HepG2 (cell line): ENCODE measurements around the gene ZBTB43. TPM values are rescaled to one million over a fixed set of nuclear protein-coding genes. Genes with fewer than 3 reads are reported as not detected.

Experiments used
- ATF7-NPFF ChIP-seq: sonication (generic); formaldehyde crosslinking; IDR thresholded peaks from 2 replicates; pipeline ENCODE4 v1.8.1; 2023; ENCODE audit warnings: mild to moderate bottlenecking, low read depth, missing genetic modification reagents, moderate library complexity
- HMG20A ChIP-seq: IDR thresholded peaks from 2 replicates; pipeline ENCODE4 v1.6.1; 2016; ENCODE audit warnings: borderline replicate concordance
- HOXA7 ChIP-seq: sonication (generic); formaldehyde crosslinking; IDR thresholded peaks from 2 replicates; pipeline ENCODE4 v1.8.1; 2022; ENCODE audit warnings: mild to moderate bottlenecking, missing genetic modification reagents, moderate library complexity
- JARID2 ChIP-seq: sonication (generic); formaldehyde crosslinking; IDR thresholded peaks from 2 replicates; pipeline ENCODE4 v1.8.1; 2023; ENCODE audit warnings: missing genetic modification reagents, inconsistent platforms; ENCODE audit not compliant: insufficient replicate concordance
- KAT8 ChIP-seq: IDR thresholded peaks from 2 replicates; pipeline ENCODE4 v1.6.1; 2016; ENCODE audit warnings: missing genetic modification reagents, missing compliant biosample characterization
- MEIS1 ChIP-seq: sonication (generic); formaldehyde crosslinking; IDR thresholded peaks from 2 replicates; pipeline ENCODE4 v1.9.0; 2021; ENCODE audit warnings: mild to moderate bottlenecking, missing genetic modification reagents, moderate library complexity, borderline replicate concordance
- NFATC3 ChIP-seq: sonication (generic); formaldehyde crosslinking; IDR thresholded peaks from 2 replicates; pipeline ENCODE4 v1.5.1; 2020; ENCODE audit warnings: mild to moderate bottlenecking, missing genetic modification reagents
- PAF1 ChIP-seq: IDR thresholded peaks from 2 replicates; pipeline ENCODE4 v1.6.1; 2016; ENCODE audit warnings: missing genetic modification reagents, missing compliant biosample characterization
- PRMT3 ChIP-seq: sonication (generic); formaldehyde crosslinking; IDR thresholded peaks from 2 replicates; pipeline ENCODE4 v1.8.1; 2022; ENCODE audit warnings: low read depth, mild to moderate bottlenecking, moderate library complexity, missing genetic modification reagents, borderline replicate concordance
- REXO4 ChIP-seq: sonication (generic); formaldehyde crosslinking; IDR thresholded peaks from 2 replicates; pipeline ENCODE4 v1.8.0; 2022; ENCODE audit warnings: missing genetic modification reagents, mild to moderate bottlenecking, borderline replicate concordance
- RFX3 ChIP-seq: IDR thresholded peaks from 2 replicates; pipeline ENCODE4 v1.6.1; 2016; ENCODE audit warnings: missing biosample characterization, missing genetic modification reagents
- SIN3B ChIP-seq: fragments of 150-350 bp; IDR thresholded peaks from 2 replicates; pipeline ENCODE4 v1.6.1; 2014; ENCODE audit warnings: low read length
- SIX4 ChIP-seq: sonication (generic); formaldehyde crosslinking; IDR thresholded peaks from 2 replicates; pipeline ENCODE4 v1.4.0; 2020; ENCODE audit warnings: missing genetic modification reagents
- STAG1 ChIP-seq: sonication (generic); formaldehyde crosslinking; IDR thresholded peaks from 2 replicates; pipeline ENCODE4 v1.4.0; 2020; ENCODE audit warnings: missing genetic modification reagents
- ZKSCAN5 ChIP-seq: sonication (generic); formaldehyde crosslinking; IDR thresholded peaks from 2 replicates; pipeline ENCODE4 v1.5.1; 2020; ENCODE audit warnings: mild to moderate bottlenecking, missing genetic modification reagents
- ZNF12 ChIP-seq: sonication (generic); formaldehyde crosslinking; IDR thresholded peaks from 2 replicates; pipeline ENCODE4 v1.5.0; 2020; ENCODE audit warnings: missing genetic modification reagents
- ZNF331 ChIP-seq: sonication (generic); formaldehyde crosslinking; IDR thresholded peaks from 2 replicates; pipeline ENCODE4 v1.4.0; 2020; ENCODE audit warnings: missing genetic modification reagents
- ZNF333 ChIP-seq: sonication (generic); formaldehyde crosslinking; IDR thresholded peaks from 2 replicates; pipeline ENCODE4 v1.4.0; 2020; ENCODE audit warnings: mild to moderate bottlenecking, missing genetic modification reagents, borderline replicate concordance
- ZNF7 ChIP-seq: IDR thresholded peaks from 2 replicates; pipeline ENCODE4 v1.6.1; 2016; ENCODE audit warnings: missing biosample characterization, missing genetic modification reagents
- ZNF841 ChIP-seq: sonication (generic); formaldehyde crosslinking; IDR thresholded peaks from 2 replicates; pipeline ENCODE4 v1.8.1; 2023; ENCODE audit warnings: missing genetic modification reagents, borderline replicate concordance
- polyA plus RNA-seq, 8 experiments: library from polyadenylated mRNA; depleted of rRNA in 3 of 8; stranded (reverse) in 7 of 8; unstranded in 1 of 8; fragments of >200 nt; fragmentation: Illumina TruSeq in 4 of 8; extraction: Trizol in 4 of 8; gene quantifications; 2 replicates each; pipeline versions ENCODE4 v1.2.1 to v1.2.3, GENCODE V29; 2011 to 2016; ENCODE audit warnings: low read depth in 4 of 8, missing spikeins in 1 of 8, mixed read lengths in 1 of 8; ENCODE audit not compliant: insufficient read depth in 1 of 8
- total RNA-seq, 5 experiments: library from RNA; depleted of rRNA; stranded (reverse); fragments of >200 nt; fragmentation: Illumina TruSeq; extraction: Trizol; gene quantifications; 2 replicates each; pipeline ENCODE4 v1.2.3, GENCODE V29; 2016; ENCODE audit warnings: low read depth in 1 of 5
- TF ChIP-seq, protein P1 (sequence below), 2 experiments: sonication (generic) in 1 of 2; formaldehyde crosslinking in 1 of 2; IDR thresholded peaks; 2 replicates each; pipeline versions ENCODE4 v1.6.1 to v1.9.0; 2014 to 2022; ENCODE audit warnings: antibody characterized with exemption in 1 of 2, borderline replicate concordance in 1 of 2, inconsistent platforms in 1 of 2, low read depth in 1 of 2, missing genetic modification reagents in 1 of 2
- TF ChIP-seq, protein P2 (sequence below): sonication (generic); formaldehyde crosslinking; IDR thresholded peaks from 2 replicates; pipeline ENCODE4 v1.5.1; 2020; ENCODE audit warnings: missing genetic modification reagents, mild to moderate bottlenecking, borderline replicate concordance
- TF ChIP-seq, protein P3 (sequence below): sonication (generic); formaldehyde crosslinking; IDR thresholded peaks from 2 replicates; pipeline ENCODE4 v1.8.0; 2022; ENCODE audit warnings: missing genetic modification reagents, low read depth, mild to moderate bottlenecking, borderline replicate concordance
- TF ChIP-seq, protein P4 (sequence below): sonication (generic); formaldehyde crosslinking; IDR thresholded peaks from 2 replicates; pipeline ENCODE4 v1.8.0; 2022; ENCODE audit warnings: mild to moderate bottlenecking, missing genetic modification reagents

The ZBTB43 gene
- total and polyA plus RNA-seq, 2 of the 13 experiments (the other 11 are each of a cell fraction or from before 2014, with no cell fraction given): 7.1 to 31.4 TPM

DNA sequence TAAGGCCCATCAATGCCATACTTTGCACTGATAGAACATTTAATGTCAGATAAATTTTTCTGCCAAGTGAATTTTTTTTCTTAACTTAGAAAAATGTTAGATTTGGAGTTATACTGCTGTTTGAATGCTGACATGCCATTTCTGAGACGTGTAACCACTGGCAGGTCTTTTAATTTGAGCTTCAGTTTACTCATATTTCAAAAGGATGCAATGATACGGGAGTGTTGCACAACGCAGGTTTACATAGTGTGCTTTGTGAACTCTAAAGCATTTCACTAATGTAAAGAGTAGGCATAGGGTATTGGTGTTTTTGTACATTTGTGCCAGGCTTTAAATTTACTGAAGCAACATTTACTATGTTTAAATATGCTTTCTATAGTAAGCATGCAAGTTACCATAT is 4.2 kb downstream of the ZBTB43 start (continued):
- TF ChIP-seq SIN3B (no peak), PAF1 (CRISPR knock-in tag) (no peak), ZNF841 (CRISPR knock-in tag) (no peak), SIX4 (CRISPR knock-in tag) (peak; percentile 98), STAG1 (CRISPR knock-in tag) (no peak), JARID2 (CRISPR knock-in tag) (no peak), KAT8 (peak; percentile 58; the same call in 1 of the 2 replicates), ZNF12 (CRISPR knock-in tag) (0 out of 2 replicates have a peak, but pooled peaks have one; percentile 23), ZNF7 (CRISPR knock-in tag) (no peak), ZKSCAN5 (no peak), NFATC3 (no peak), REXO4 (CRISPR knock-in tag) (no peak), PRMT3 (CRISPR knock-in tag) (no peak), ZNF331 (CRISPR knock-in tag) (peak; percentile 40; the same call in 1 of the 2 replicates), ATF7-NPFF (no peak), HOXA7 (CRISPR knock-in tag) (no peak), MEIS1 (CRISPR knock-in tag) (no peak), RFX3 (CRISPR knock-in tag) (no peak), ZNF333 (CRISPR knock-in tag) (no peak), HMG20A (CRISPR knock-in tag) (peak; percentile 83)
- TF ChIP-seq, protein P1, sequence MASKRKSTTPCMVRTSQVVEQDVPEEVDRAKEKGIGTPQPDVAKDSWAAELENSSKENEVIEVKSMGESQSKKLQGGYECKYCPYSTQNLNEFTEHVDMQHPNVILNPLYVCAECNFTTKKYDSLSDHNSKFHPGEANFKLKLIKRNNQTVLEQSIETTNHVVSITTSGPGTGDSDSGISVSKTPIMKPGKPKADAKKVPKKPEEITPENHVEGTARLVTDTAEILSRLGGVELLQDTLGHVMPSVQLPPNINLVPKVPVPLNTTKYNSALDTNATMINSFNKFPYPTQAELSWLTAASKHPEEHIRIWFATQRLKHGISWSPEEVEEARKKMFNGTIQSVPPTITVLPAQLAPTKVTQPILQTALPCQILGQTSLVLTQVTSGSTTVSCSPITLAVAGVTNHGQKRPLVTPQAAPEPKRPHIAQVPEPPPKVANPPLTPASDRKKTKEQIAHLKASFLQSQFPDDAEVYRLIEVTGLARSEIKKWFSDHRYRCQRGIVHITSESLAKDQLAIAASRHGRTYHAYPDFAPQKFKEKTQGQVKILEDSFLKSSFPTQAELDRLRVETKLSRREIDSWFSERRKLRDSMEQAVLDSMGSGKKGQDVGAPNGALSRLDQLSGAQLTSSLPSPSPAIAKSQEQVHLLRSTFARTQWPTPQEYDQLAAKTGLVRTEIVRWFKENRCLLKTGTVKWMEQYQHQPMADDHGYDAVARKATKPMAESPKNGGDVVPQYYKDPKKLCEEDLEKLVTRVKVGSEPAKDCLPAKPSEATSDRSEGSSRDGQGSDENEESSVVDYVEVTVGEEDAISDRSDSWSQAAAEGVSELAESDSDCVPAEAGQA (IDR thresholded peaks at IDR 0.05; ENCODE audit: low read depth): no peak
- TF ChIP-seq, protein P1 (CRISPR knock-in tag; IDR thresholded peaks at IDR 0.05; ENCODE audit: borderline replicate concordance): no peak
- TF ChIP-seq, protein P2, sequence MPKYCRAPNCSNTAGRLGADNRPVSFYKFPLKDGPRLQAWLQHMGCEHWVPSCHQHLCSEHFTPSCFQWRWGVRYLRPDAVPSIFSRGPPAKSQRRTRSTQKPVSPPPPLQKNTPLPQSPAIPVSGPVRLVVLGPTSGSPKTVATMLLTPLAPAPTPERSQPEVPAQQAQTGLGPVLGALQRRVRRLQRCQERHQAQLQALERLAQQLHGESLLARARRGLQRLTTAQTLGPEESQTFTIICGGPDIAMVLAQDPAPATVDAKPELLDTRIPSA: no peak
- TF ChIP-seq, protein P3, sequence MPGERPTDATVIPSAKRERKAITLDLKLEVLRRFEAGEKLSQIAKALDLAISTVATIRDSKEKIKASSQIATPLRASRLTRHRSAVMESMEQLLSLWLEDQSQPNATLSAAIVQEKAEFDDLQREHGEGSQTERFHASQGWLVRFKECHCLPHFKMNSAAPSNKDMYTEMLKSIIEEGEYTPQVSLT: no peak
- TF ChIP-seq, protein P4, sequence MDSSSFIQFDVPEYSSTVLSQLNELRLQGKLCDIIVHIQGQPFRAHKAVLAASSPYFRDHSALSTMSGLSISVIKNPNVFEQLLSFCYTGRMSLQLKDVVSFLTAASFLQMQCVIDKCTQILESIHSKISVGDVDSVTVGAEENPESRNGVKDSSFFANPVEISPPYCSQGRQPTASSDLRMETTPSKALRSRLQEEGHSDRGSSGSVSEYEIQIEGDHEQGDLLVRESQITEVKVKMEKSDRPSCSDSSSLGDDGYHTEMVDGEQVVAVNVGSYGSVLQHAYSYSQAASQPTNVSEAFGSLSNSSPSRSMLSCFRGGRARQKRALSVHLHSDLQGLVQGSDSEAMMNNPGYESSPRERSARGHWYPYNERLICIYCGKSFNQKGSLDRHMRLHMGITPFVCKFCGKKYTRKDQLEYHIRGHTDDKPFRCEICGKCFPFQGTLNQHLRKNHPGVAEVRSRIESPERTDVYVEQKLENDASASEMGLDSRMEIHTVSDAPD (CRISPR knock-in tag): no peak
